ENCODE results near the gene CAMK1D. TPM values are rescaled to one million over a fixed set of nuclear protein-coding genes. Genes with fewer than 3 reads are reported as not detected.
"Not testable (repeated sequence)": the region's sequence is repeated elsewhere in the genome, so short reads cannot be mapped to it uniquely, and the experiment has no call there.

The CAMK1D gene
- total RNA-seq, 1 donor from 2014 or later, result 0.64 TPM

GRCh38 chr10:12785415-12785831 lies 436.1 kb downstream of the CAMK1D start:
- DNase-seq (ENCODE audit: low read depth in 2 of 2), result no peak

- no peak for DNase-seq (ENCODE audit: low read depth in 2 of 2)
Observed at GRCh38 chr10:12787297-12787696, 437.9 kb downstream of the CAMK1D start.

GRCh38 chr10:12788277-12788676 lies 438.9 kb downstream of the CAMK1D start:
- DNase-seq (ENCODE audit: low read depth in 2 of 2), result no peak

GRCh38 chr10:12790270-12790669 lies 440.9 kb downstream of the CAMK1D start:
- DNase-seq (ENCODE audit: low read depth in 2 of 2), result no peak

GRCh38 chr10:12791728-12792127 lies 442.4 kb downstream of the CAMK1D start:
- DNase-seq (ENCODE audit: low read depth in 2 of 2), result no peak

GRCh38 chr10:12792889-12793556 lies 443.7 kb downstream of the CAMK1D start:
- no peak for DNase-seq (ENCODE audit: low read depth in 2 of 2)

- no peak for DNase-seq (ENCODE audit: low read depth in 2 of 2)
Observed at GRCh38 chr10:12795315-12796110, 446.2 kb downstream of the CAMK1D start.

GRCh38 chr10:12796401-12797160 lies 447.2 kb downstream of the CAMK1D start:
- DNase-seq (ENCODE audit: low read depth in 2 of 2), result no peak

GRCh38 chr10:12797471-12798262 lies 448.3 kb downstream of the CAMK1D start:
- DNase-seq (ENCODE audit: low read depth in 2 of 2), result no peak

- DNase-seq (ENCODE audit: low read depth in 2 of 2), result no peak
Observed at GRCh38 chr10:12799144-12799543, 449.8 kb downstream of the CAMK1D start.

GRCh38 chr10:12799714-12800113 lies 450.4 kb downstream of the CAMK1D start:
- no peak for DNase-seq (ENCODE audit: low read depth in 2 of 2)

- DNase-seq (ENCODE audit: low read depth in 2 of 2), result peak in 1 of 2 donors; percentile 12
Observed at GRCh38 chr10:12800302-12800701, 451.0 kb downstream of the CAMK1D start.

- DNase-seq (ENCODE audit: low read depth in 2 of 2), result peak; percentile 25 to 59
Observed at GRCh38 chr10:12801214-12802087, 452.1 kb downstream of the CAMK1D start.

- DNase-seq (ENCODE audit: low read depth in 2 of 2), result no peak
Observed at GRCh38 chr10:12803776-12804175, 454.4 kb downstream of the CAMK1D start.

GRCh38 chr10:12806228-12807095 lies 457.1 kb downstream of the CAMK1D start:
- DNase-seq (ENCODE audit: low read depth in 2 of 2), result no peak

- DNase-seq (ENCODE audit: low read depth in 2 of 2), result no peak
Observed at GRCh38 chr10:12807096-12807755, 457.9 kb downstream of the CAMK1D start.

- DNase-seq (ENCODE audit: low read depth in 2 of 2), result no peak
Observed at GRCh38 chr10:12808014-12808613, 458.8 kb downstream of the CAMK1D start.

- DNase-seq (ENCODE audit: low read depth in 2 of 2), result not testable (repeated sequence)
Observed at GRCh38 chr10:12810046-12810445, 460.7 kb downstream of the CAMK1D start.
